Measurements from ENCODE around the gene ARHGEF40.

- TF ChIP-seq SP1 (CRISPR knock-in tag; conservative IDR thresholded peaks at IDR 0.05) = no peak
- no peak for TF ChIP-seq HMGXB4 (CRISPR knock-in tag; IDR thresholded peaks at IDR 0.05)
- TF ChIP-seq CTCF (IDR thresholded peaks at IDR 0.05) = no peak
- TF ChIP-seq NFYB (CRISPR knock-in tag; conservative IDR thresholded peaks at IDR 0.05; ENCODE audit: low read depth) = no peak
Measured at GRCh38 chr14:21106176-21106497, 36.0 kb downstream of the ARHGEF40 start.

Measured in WTC11 (cell line).